K562 (cell line): ENCODE measurements around the gene TANC1. TPM values are rescaled to one million over a fixed set of nuclear protein-coding genes. Genes with fewer than 3 reads are reported as not detected.

Experiments used
- EHMT2 ChIP-seq: fragments of 450-650 bp; IDR thresholded peaks from 2 replicates; pipeline ENCODE4 v1.6.1; 2018; ENCODE audit warnings: antibody characterized with exemption
- ESRRA ChIP-seq: fragments of 450-650 bp; IDR thresholded peaks from 2 replicates; pipeline ENCODE4 v1.6.1; 2014; ENCODE audit warnings: low read depth, mild to moderate bottlenecking, moderate library complexity, borderline replicate concordance
- EZH2 ChIP-seq: IDR thresholded peaks from 2 replicates; pipeline ENCODE4 v1.6.1; 2012; ENCODE audit warnings: low read depth, mild to moderate bottlenecking, inconsistent platforms, low read length, borderline replicate concordance
- GABPA ChIP-seq: fragments of 200-800 bp; sonication (Bioruptor generic); conservative IDR thresholded peaks from 2 replicates; pipeline ENCODE4 v1.6.1; 2016; ENCODE audit warnings: low read depth, missing genetic modification characterization, missing compliant biosample characterization
- RBBP5 ChIP-seq: fragments of 200-600 bp; sonication (generic); IDR thresholded peaks from 2 replicates; pipeline ENCODE4 v1.6.1; 2012; ENCODE audit warnings: borderline replicate concordance, mild to moderate bottlenecking, low read length, control low read depth, inconsistent platforms; ENCODE audit not compliant: insufficient read depth, poor library complexity, severe bottlenecking
- XRCC3 ChIP-seq: fragments of 450-650 bp; IDR thresholded peaks from 2 replicates; pipeline ENCODE4 v1.6.1; 2017; ENCODE audit warnings: mild to moderate bottlenecking, moderate library complexity
- ZNF184 ChIP-seq: sonication (generic); formaldehyde crosslinking; IDR thresholded peaks from 2 replicates; pipeline ENCODE4 v1.5.0; 2020; ENCODE audit warnings: missing genetic modification reagents
- ZNF318 ChIP-seq, 2 experiments: fragments of 450-650 bp; IDR thresholded peaks; 2 replicates each; pipeline ENCODE4 v1.6.1; 2016; ENCODE audit warnings: mild to moderate bottlenecking in 2 of 2, borderline replicate concordance in 1 of 2, low read depth in 1 of 2, moderate library complexity in 1 of 2
- ZSCAN32 ChIP-seq: fragments of 450-650 bp; formaldehyde crosslinking; IDR thresholded peaks from 2 replicates; pipeline ENCODE4 v1.4.0; 2020; ENCODE audit warnings: mild to moderate bottlenecking, moderate library complexity
- polyA plus RNA-seq, 8 experiments: library from polyadenylated mRNA; depleted of rRNA in 4 of 8; stranded (reverse) in 5 of 8; unstranded in 3 of 8; fragments of >200 nt; fragmentation: Nextera tagmentation in 2 of 8; fragmentation: Illumina TruSeq in 1 of 8; extraction: Ambion mirVana in 2 of 8; extraction: Trizol in 1 of 8; gene quantifications; 2 replicates each; pipeline versions ENCODE4 v1.2.1 to v1.2.3, GENCODE V29; 2011 to 2014; ENCODE audit warnings: inconsistent platforms in 1 of 8, missing spikeins in 1 of 8
- total RNA-seq, 7 experiments: library from RNA; depleted of rRNA in 6 of 7; stranded (reverse); fragments of >200 nt in 6 of 7; fragmentation: Illumina TruSeq in 2 of 7; extraction: Trizol in 2 of 7; gene quantifications; 2 replicates each; pipeline versions ENCODE4 v1.2.1 to v1.2.3, GENCODE V29; 2011 to 2021; ENCODE audit warnings: low replicate concordance in 1 of 7
- TF ChIP-seq, protein P1 (sequence below): conservative IDR thresholded peaks from 2 replicates; pipeline ENCODE4 v1.6.1; 2011; ENCODE audit warnings: low read depth, mild to moderate bottlenecking, low read length; ENCODE audit not compliant: control insufficient read depth

TANC1 gene
- total and polyA plus RNA-seq, 9 of the 15 experiments (the other 6 are each of a cell fraction or from before 2014, with no cell fraction given), result under 0.01 to 0.20 (median 0.07) TPM; not detected in 1

DNA sequence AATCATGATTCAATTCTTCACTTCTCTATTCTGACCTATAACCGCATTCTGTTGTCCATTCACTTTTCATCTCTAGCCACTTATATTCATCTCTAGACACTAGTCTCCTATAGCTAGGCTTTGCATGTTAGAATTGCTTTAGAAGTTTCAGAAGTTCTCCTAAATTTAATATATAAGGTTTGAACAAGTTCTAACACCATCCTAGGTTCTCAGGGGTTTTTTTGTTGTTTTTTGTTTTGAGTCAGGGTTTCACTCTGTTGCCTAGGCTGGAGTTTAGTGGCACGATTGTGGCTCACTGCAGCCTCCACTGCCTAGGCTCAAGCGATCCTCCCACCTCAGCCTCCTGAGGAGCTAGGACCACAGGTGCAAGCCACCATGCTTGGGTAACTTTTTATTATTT lies 298.1 kb downstream of the TANC1 start (continued):
- TF ChIP-seq ZNF318 (IDR thresholded peaks at IDR 0.05; ENCODE audit: borderline replicate concordance in 1 of 2, low read depth in 1 of 2), result no peak
- no peak for TF ChIP-seq EZH2
- TF ChIP-seq ZSCAN32 (CRISPR knock-in tag), result no peak
- no peak for TF ChIP-seq GABPA (tag)
- no peak for TF ChIP-seq EHMT2
- TF ChIP-seq, protein P1, sequence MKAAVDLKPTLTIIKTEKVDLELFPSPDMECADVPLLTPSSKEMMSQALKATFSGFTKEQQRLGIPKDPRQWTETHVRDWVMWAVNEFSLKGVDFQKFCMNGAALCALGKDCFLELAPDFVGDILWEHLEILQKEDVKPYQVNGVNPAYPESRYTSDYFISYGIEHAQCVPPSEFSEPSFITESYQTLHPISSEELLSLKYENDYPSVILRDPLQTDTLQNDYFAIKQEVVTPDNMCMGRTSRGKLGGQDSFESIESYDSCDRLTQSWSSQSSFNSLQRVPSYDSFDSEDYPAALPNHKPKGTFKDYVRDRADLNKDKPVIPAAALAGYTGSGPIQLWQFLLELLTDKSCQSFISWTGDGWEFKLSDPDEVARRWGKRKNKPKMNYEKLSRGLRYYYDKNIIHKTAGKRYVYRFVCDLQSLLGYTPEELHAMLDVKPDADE, result no peak
- no peak for TF ChIP-seq XRCC3
- TF ChIP-seq RBBP5, result no peak
- TF ChIP-seq ESRRA, result no peak
- no peak for TF ChIP-seq ZNF184
